Activated CD8-positive, alpha-beta memory T cell treated with anti-CD3 and anti-CD28 coated beads, Interleukin-2, amount 50 U/mL, for 1 hour (primary cell): ENCODE measurements around the gene CLEC10A.
"Not testable (repeated sequence)": the region's sequence is repeated elsewhere in the genome, so short reads cannot be mapped to it uniquely, and the experiment has no call there.

ENCODE experiments used
- DNase-seq: peaks from one replicate; pipeline ENCODE4 v3.0.0-alpha.2; 2020; ENCODE audit errors: extremely low read depth

Gene CLEC10A

GRCh38 chr17:7074931-7075330 is 5.1 kb downstream of the CLEC10A start:
- no peak for DNase-seq

GRCh38 chr17:7072406-7072805 is 7.6 kb downstream of the CLEC10A start:
- no peak for DNase-seq

- DNase-seq: no peak
These were observed 9.3 kb downstream of the CLEC10A start for GRCh38 chr17:7070712-7071111.

- no peak for DNase-seq
These were observed 11.8 kb downstream of the CLEC10A start for GRCh38 chr17:7068268-7068667.

GRCh38 chr17:7067198-7067597 is 12.9 kb downstream of the CLEC10A start:
- no peak for DNase-seq

- no peak for DNase-seq
These were observed 15.8 kb downstream of the CLEC10A start for GRCh38 chr17:7064261-7064660.

GRCh38 chr17:7063518-7064094 is 16.4 kb downstream of the CLEC10A start:
- DNase-seq: no peak

GRCh38 chr17:7060165-7060891 is 19.7 kb downstream of the CLEC10A start:
- no peak for DNase-seq

GRCh38 chr17:7058831-7059447 is 21.1 kb downstream of the CLEC10A start:
- DNase-seq: no peak

GRCh38 chr17:7056386-7056785 is 23.7 kb downstream of the CLEC10A start:
- no peak for DNase-seq

- not testable (repeated sequence) for DNase-seq
These were observed 29.5 kb downstream of the CLEC10A start for GRCh38 chr17:7050583-7050982.

GRCh38 chr17:7048968-7049367 is 31.1 kb downstream of the CLEC10A start:
- no peak for DNase-seq

GRCh38 chr17:7047566-7047965 is 32.5 kb downstream of the CLEC10A start:
- no peak for DNase-seq

- DNase-seq: peak; percentile 66
These were observed 33.2 kb downstream of the CLEC10A start for GRCh38 chr17:7046725-7047397.

GRCh38 chr17:7046127-7046724 is 33.8 kb downstream of the CLEC10A start:
- no peak for DNase-seq

- DNase-seq: no peak
These were observed 34.4 kb downstream of the CLEC10A start for GRCh38 chr17:7045492-7046126.

GRCh38 chr17:7043497-7044198 is 36.4 kb downstream of the CLEC10A start, which contains the start of gene SLC16A11:
Gene SLC16A11 (minus strand): TSS chr17:7044092. CDS start chr17:7043513, 579 bp downstream.
- DNase-seq: no peak

GRCh38 chr17:7043182-7043496 is 36.9 kb downstream of the CLEC10A start:
- DNase-seq: no peak

GRCh38 chr17:7042501-7043181 is 37.4 kb downstream of the CLEC10A start:
- DNase-seq: no peak
